Fibroblast of skin of left quadriceps (primary cell): ENCODE data around the gene CNTNAP2.

Experiments
- DNase-seq, 2 experiments: peaks; one replicate each; pipeline ENCODE4 v3.0.0-alpha.2; 2013; ENCODE audit warnings: low read depth in 2 of 2

Gene CNTNAP2

DNA sequence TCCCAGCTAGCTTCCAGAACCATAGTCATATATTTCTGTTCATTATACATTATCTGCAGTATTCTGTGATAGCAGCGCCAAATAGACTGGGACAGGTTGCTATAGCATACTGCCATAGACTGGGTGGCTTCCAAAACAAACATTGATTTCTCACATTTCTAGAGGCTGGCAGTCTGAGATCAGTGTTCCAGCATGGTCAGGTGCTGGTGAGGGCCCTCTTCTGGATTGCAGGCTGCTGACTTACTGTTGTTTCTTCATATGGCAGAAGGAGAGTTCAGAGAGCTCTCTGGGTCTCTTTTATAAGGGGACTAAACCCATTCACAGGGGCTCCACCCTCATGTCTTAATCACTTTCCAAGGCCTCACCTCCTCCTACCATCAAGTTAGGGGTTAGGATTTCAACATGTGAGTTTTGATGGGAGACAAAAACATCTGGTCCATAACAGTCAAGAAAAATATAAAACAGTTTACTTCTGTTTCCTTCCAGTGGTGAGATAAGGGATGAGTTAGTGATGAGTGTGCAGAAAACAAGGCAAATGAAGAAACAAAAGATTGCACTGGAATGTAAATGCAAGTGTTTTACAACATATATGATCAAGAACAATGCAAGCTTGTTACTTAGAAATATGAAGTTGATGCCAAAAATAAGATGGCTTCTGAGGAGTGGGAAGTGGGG is 2074.9 kb downstream of the CNTNAP2 start:
- DNase-seq, result no peak

DNA sequence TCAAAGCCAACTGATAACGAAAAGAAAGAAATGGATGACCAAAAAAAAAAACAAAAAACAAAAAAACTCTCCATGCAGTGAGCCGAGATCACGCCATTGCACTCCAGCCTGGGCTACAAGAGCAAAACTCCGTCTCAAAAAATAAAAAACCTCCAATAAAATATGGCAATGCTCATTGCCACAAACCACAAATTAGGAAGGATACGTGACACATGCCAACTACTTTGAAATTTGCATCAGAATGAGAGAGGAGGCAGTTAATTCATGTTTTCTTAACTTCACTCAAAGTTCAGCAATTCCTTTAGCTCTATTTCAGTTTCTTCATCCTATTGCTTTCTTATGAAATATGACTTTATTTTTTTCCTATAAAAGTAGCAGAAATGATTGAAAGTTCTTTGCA is 2075.9 kb downstream of the CNTNAP2 start:
- no peak for DNase-seq

DNA sequence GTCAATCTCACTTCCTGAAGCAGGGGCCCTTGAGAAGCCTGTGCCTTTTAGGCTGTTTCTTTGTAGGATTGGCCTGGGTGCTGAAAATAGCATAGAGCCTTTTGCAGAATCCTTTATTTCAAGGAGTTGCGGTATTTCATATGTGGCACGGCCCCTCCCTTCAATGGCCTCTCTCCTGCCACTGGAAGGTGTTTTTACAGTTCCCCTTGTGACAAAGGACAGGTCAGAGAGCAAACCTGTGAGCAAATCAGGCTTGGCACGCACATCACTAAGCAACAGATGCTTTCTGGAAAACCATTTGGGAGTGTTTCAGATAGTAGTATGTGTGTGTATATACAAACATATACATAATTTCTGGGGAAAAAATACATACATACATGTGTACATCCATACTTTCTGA is 2085.4 kb downstream of the CNTNAP2 start:
- no peak for DNase-seq

DNA sequence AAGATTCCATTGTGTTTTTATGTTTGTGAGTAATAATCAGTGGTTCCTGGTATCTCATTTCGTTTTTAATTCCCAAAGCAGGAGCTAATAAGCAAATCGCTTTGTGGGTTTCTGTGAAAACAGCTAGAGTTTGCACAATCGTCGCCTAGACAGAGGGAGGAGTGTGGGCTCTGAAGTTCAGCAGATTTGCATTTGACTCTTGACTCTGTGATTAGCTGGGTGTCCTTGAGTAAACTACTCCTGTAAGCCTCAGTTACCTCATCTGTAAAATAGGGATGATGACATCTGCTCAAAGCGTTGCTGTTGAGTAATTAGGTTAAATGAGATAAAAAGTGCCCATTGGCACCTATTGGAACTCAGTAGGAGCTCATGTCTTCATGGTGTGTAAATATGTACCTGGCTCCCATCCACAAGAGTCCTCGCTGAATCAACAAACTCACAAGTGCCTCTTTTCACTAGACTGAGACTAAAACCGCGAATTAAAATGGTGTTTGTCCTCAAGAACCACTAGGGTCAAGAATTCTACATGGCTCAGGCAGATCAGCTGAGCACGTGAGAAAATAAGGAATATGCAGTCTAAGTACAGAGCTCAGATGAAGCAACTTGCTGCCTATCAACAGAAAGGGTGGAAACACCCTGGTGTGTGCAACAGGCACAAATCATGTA is 2088.2 kb downstream of the CNTNAP2 start:
- DNase-seq, result no peak

DNA sequence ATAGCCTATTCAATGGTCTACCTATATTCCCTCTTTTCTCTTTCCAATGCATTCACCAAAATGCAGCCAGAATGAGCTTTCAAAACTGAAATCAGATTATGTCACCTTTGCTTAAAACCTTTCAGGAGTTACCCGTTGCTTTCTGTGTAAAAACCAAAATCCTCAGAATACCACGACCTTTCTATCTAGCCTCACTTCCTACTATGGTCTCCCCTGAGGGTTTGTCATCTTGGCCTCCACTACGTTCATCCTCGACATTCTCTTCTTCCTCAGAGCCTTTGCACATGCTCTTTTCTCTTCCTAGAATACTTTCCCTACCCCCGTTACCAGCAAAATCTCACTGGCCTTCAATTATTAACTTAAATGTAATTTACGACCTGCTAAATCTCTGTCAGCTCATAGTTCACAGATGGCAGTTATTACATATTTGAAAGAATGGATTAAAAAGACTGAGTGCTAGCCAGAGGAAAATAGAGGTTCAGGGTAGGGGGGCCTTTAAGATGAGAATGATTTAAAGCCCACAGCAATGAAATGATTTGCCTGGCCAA is 2093.1 kb downstream of the CNTNAP2 start:
- no peak for DNase-seq

DNA sequence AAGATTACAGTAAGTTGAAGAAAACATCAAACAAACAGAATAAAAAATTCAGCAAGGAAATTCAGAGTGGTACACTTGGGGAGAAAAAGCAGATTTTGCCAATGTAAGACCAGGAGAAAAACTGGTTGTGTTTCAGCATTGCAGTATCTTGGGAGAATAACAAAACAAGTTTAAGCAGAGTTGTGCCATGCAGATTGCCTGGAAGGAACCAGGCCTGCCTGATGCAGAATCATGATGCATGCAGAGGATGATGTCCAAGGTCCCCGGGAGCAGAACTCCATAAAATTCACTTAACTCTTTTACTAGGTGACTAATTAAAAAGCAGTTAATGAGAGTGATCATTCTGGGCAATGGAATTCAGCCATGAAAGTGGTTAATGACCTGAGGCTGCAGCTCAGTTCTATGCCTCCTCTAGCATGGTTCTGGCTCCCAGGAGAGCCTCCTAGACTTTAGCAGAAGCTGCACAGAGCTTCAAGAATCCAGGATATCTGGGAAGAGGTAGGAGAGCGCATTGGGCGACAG is 2094.3 kb downstream of the CNTNAP2 start:
- no peak for DNase-seq

DNA sequence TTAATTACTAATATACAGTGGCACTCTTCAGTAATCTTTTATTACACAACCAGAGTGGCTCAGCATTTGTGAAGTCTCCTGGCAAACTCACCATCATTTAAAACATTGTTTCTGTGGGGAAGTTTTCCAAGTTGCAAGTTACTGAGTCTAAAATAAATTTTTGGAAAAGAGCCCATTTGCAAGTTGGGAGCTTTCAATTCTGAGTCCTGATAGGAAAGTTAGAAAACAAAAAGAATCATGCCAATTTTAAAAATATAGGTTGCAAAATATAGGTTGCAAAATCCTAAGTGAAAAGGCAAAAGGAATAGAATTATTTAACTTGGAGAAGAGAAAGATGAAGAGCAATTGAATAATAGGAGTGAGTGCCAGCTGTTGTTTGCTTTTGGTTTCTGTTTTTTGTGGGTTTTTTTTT is 2095.1 kb downstream of the CNTNAP2 start:
- DNase-seq, result no peak

DNA sequence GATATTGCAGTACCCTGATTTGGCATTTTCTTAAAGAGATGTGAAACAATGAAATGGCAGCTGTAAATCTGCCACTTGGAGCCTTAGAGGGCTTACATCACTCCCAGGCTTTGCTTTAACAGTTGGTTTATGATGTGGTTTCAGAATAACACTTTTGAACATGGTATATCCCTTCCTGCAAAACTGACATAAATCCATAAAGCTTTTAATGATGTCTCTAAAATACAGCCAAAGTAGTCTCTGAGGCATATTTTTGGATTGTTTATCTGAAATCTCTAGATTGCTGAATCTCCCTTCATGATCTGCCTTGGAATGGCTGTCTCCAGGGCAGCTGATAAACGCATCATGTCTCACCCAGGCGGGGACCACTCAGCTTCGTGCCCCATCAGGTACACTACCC is 2096.1 kb downstream of the CNTNAP2 start:
- DNase-seq, result no peak

DNA sequence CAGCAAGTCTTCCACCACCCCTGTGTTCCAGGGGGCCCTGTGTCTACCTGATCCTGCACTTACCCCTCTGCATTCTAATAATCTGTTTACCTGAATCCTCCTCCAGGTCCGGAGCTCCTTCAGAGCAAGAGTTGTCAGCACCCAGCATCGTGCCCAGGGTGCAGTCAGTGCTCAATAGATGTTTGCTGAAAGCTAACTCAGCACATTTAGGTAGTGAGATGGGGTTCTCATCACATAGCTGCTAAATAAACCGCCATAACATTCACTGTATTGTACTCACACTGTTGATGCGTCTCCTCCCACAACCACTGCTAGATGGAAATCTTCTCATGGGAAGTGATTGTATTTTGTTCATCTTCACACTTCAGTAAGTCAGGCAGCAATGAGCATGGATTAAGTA is 2097.5 kb downstream of the CNTNAP2 start:
- DNase-seq, result no peak

DNA sequence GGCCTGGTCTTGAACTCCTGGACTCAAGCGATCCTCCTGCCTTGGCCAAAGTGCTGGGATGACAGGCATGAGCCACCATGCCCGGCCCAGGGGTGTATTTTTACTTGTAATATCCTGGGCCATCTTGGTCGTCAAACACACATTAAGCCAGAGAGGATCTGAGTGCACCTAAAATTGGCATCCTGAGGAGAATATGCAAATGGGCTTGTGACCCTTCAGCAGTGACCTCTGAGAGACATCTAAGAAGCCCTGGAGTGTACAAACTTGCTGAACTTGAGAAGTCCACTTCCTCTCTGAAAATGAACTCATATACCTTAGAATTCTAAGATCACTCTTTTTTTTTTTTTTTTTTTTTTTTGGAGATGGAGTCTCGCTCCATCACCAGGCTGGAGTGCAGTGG is 2102.0 kb downstream of the CNTNAP2 start:
- DNase-seq, result no peak

DNA sequence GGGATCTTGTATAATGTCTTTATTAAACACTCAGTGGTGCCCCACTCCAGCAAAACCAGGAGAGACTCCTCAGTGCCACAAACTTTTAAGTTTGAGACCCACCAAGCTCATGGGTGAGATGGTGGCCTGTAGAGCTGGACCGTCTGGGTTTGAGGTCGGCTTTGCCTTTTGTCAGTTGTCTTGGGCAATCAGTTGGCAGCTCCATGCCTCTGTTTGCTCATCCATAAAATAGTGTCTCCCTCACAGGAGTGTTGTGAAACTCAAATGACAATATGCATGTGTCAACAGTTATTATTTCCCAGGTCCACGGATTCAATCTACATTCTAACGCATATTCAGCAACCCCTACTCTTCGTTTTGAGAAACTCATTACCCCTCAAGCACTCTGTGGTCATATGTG is 2106.1 kb downstream of the CNTNAP2 start:
- no peak for DNase-seq

DNA sequence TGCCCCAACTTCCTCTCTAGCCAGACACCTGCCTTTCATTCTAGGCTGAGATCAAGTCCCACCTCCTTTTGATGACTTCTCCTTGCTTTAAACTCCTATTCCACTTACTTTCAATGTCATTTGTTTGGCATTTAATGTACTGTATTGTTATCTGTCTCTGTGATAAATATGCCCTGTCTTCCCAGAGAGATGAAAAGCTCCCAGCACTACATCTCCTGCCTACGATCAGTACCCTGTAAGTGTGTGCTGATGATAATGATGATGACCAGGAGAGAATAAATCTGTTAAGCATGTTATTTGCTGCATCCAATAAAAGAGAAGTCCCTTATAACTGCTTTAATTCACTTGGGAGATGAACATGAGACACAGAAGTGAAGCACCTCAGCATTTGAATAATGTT is 2106.6 kb downstream of the CNTNAP2 start:
- DNase-seq, result no peak

DNA sequence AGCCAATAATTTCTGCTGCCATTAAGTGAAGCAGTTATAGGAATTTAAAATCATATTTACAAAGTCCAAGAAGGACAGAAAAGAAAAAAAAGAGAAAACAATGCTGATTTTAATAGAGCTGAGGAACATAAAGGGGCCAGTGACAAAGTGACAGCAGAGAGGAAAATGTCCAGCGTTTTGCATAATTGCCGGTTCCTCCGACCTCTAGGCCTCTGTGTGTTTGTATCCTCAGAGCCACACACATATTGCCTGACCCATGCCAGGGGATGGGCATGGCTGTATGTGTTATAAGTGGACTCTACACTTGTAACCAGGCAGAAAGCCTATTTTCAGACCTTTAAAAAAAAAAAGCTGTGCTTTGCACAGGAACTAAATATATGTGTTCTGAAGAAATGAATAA is 2107.1 kb downstream of the CNTNAP2 start:
- no peak for DNase-seq

DNA sequence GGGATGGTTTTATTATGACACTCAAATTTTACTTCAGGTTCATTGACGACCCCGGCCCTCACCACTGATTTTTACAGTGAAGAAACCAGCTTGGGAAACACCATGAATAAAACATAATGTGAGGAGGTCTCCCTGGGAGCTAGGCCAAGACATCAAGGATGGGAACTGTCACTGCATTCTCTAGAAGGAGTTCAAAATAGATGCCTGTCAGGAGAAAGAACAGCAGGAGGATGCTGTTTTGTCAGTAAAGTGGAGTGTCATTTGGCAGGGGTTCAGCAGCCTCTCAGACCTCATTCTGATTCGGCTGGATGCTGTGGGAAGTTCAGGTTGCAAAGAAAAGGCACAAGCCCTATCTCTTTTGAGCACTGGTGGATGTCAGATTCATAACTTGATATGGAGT is 2113.7 kb downstream of the CNTNAP2 start:
- no peak for DNase-seq

DNA sequence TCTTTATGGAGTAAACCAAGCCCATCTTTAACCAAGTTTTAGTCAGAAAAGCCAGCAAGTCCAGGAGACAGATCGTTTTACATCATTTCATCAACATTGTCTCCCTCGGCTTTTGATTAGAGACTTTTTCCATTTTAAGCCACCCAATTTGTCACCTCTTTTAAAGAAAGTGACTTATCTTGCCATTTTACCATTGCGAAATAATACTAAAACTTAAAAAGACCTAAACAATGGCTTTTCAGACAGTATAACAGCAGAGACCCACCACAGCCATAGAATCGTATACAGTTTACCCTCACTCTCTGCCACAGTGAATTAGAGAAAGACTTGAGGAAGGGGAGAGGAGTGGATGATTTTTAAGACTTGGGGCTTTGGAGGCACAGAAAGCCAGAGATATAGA is 2114.3 kb downstream of the CNTNAP2 start:
- no peak for DNase-seq

DNA sequence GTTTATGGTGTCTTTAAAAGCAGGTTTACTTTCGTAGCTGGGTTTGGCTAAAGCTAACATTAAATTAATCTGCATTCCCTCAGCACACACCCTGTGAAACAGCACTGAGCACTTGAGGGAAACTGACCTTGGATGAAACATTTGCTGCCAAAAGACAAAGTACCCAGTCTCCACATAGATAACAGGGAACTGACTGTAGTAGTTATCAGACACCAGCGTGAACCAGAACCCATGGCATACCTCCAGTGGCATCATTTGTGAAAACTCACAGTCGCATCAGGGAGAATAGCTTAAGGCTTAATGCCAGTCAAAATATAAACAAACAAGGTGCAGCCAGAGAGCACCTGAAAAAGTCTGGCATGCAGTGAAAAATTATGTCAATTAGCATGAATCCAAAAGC is 2116.2 kb downstream of the CNTNAP2 start:
- DNase-seq, result no peak

DNA sequence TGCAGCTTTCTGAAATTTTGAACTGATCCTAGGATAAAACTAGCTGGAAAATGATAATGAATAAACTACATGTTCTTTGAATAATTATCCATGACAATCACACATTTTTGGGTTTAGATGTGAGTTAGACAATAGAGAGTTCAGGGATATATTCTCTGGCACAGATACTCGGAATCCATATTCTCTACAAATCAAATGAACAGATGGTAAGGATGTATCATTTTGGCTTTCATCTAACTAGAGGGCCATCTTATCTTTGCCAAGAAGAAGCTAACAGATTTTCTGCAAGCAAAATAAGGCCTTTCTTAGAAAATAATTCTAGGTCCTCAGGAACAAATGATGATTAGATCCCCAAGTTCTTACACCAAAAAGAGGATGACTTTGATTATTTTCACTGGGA is 2118.1 kb downstream of the CNTNAP2 start:
- DNase-seq, result no peak

DNA sequence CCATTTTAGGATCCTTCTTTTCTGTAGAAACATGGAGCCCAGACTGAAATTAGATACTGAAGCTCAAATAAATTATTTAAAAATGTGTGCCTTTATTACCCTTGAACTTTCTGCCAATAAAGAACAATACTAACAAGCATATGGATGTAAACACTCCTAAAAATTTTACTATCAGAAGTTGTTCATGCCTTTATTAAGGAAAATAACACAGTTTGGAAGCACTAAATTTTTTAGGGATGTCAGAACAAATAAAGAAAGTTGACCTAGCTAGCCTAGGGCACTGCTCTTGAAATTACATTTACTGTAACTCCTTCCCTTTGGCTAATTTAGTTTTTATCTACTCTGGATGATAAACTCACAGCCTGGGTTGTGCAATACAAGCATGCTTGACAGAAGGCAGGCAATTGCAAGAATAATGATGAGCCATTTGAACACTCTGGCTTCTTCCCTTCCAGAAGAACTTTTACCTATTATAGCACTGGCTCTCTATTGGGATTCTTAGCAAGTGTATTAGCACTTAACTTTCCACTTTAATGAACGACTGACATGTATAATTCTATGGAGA is 2122.2 kb downstream of the CNTNAP2 start:
- DNase-seq, result peak in 1 of 2 experiments; percentile 1

DNA sequence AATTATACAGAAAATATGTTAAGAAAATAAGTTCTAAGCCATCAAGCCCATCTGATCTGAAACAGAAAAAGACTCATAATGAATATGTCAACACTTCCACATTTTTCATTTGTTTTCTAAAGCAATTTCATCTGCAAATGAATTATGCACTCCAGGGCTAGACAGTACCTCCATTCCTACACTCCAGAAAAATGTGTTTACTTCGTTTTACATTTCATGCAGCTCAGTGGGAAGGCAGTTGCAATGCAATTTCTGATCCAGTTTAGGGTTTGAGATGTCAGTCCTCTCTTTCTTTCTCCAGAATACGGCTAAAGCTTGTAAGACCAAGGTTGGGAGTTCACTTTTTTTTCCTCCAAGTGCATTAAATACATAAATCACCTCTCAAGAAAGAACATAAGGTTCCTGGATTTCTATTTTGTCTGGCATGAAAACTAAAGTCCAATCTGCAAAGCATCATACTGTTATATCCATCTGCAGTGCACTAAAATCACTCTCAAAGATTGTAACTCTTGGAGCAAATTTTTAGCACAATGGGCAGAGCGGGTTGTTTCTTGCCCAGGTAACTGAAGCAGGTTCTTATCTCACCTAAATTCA is 2125.2 kb downstream of the CNTNAP2 start:
- no peak for DNase-seq

DNA sequence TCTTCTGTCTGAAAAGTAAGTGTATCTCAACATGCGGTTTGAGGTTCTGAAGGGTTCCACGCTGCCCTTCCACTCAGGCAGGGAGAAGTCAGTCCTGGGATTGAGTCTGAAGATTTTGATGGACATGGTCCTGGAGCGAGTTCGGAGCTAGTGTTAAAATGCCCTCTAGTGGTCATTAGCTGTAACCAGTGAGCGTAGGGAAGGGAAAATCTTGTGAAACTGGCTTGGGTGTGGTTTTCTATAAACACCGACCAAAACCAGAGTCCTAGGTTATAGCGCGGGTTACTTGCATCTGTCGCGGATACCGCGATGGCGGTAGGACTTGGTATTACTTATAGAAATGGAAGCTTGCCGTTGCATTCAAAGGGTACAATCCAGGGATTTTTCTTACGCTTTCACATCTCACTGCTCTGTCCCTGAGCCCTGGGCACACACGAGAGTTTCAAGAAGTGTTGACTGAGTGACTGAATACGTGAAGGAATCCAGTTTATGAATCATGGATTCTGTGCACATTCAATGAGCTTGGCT is 2125.8 kb downstream of the CNTNAP2 start:
- peak; percentile 18 to 22 for DNase-seq

DNA sequence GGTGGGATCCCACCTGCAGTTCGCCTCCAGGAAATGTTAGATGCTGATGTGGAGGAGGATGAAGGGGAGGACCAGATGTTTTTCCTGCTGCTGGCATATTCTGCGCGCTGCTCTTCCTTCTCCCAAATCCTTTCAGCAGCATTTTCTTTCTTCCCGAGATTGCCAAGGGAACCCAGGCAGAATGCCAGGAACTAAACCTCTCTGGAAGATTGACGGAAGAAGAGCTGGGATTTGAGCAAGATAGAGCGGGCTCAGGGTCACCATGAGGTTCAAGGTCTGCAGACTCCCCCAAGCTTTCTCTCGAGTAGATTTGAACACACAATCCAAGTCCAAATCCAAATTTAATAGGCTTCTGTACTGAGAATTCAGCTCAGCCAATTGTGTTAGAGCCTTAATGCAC is 2128.8 kb downstream of the CNTNAP2 start:
- DNase-seq, result no peak

DNA sequence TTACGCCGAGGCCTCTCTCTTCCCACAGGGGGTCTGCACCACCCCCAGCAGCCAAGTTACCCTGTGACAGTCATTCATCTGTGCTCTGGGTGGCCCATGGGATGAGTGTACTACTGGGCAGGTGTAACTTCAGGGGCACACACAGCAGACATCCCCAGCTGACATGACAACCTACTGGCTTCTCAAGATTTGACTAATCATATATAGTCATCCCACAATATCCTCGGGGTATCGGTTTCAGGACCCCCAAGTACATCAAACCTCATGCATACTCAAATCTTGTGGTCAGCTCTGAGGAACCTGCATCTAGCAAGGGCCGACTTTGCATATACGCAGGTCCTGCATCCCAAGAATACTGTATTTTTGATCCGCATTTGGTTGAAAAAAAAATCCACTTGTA is 2137.0 kb downstream of the CNTNAP2 start:
- DNase-seq, result no peak
